Measurements from ENCODE around the gene ATXN7. TPM values are rescaled to one million over a fixed set of nuclear protein-coding genes. Genes with fewer than 3 reads are reported as not detected.
A peak's percentile ranks its signal among the peaks of the same experiment; 100 is the strongest.

ATXN7 gene
- total RNA-seq, 4 donors from 2014 or later, result 48.5 to 80.3 (median 75.2) TPM

DNA sequence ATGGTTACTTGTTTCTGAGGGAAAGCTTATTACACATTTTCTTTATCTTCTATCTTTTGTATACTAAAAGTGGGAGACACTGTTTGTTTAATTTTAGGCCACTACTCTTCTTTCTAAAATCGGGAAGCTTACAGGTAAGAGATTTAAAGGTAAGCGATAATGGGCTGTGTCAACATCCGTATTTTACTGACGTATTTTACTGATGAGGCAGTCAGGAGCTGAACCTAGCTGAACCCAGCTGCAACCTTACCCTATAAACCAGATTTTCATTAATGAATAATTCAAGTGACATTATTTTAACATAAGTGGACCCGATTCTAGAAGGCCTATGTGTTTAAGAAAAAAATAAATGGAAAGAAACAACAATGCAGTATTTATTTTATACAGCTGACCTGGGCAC, 146.5 kb downstream of the ATXN7 start:
- peaks cover 0 to 94% (median 0%) of the 10 kb centered on the region in 3 donors for H3K36me3 ChIP-seq
- no peaks in the 10 kb centered on the region for H3K27me3 ChIP-seq
- no peak overlapping the region for H3K4me3 ChIP-seq
- H3K27ac ChIP-seq, result no peak overlapping the region
- H3K9me3 ChIP-seq, result no peaks in the 10 kb centered on the region
- TF ChIP-seq, protein P1, sequence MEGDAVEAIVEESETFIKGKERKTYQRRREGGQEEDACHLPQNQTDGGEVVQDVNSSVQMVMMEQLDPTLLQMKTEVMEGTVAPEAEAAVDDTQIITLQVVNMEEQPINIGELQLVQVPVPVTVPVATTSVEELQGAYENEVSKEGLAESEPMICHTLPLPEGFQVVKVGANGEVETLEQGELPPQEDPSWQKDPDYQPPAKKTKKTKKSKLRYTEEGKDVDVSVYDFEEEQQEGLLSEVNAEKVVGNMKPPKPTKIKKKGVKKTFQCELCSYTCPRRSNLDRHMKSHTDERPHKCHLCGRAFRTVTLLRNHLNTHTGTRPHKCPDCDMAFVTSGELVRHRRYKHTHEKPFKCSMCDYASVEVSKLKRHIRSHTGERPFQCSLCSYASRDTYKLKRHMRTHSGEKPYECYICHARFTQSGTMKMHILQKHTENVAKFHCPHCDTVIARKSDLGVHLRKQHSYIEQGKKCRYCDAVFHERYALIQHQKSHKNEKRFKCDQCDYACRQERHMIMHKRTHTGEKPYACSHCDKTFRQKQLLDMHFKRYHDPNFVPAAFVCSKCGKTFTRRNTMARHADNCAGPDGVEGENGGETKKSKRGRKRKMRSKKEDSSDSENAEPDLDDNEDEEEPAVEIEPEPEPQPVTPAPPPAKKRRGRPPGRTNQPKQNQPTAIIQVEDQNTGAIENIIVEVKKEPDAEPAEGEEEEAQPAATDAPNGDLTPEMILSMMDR (IDR thresholded peaks at IDR 0.05), result no peak
- TF ChIP-seq POLR2A (IDR thresholded peaks at IDR 0.05), result no peak
- DNase-seq, result no peak
- H3K4me1 ChIP-seq, result no peaks in the 10 kb centered on the region

DNA sequence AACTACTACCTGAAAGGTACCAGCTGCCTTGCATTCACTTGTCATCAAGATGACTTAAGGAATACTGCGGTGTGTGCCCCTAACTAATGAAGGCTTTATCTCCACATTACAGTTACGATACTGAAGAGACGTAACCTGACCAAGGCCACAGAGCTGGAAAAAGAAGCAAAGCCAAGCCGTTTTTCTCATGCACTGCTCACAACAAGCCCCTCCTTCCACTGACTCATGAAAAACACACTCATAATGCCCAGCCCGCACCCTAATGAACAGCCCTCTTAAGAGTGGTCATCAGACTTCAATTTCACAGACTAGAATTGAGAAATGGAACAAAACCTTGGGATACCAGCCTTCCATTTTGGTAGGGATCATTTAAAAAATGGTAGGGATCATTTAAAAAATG, 148.0 kb downstream of the ATXN7 start:
- H3K27me3 ChIP-seq, result no peaks in the 10 kb centered on the region
- H3K9me3 ChIP-seq, result no peaks in the 10 kb centered on the region
- no peak overlapping the region for H3K4me3 ChIP-seq
- no peaks in the 10 kb centered on the region for H3K4me1 ChIP-seq
- peaks cover 0 to 89% (median 0%) of the 10 kb centered on the region in 3 donors for H3K36me3 ChIP-seq
- TF ChIP-seq, protein P1 (IDR thresholded peaks at IDR 0.05), result no peak
- TF ChIP-seq POLR2A (IDR thresholded peaks at IDR 0.05), result no peak
- DNase-seq, result no peak
- no peak overlapping the region for H3K27ac ChIP-seq

DNA sequence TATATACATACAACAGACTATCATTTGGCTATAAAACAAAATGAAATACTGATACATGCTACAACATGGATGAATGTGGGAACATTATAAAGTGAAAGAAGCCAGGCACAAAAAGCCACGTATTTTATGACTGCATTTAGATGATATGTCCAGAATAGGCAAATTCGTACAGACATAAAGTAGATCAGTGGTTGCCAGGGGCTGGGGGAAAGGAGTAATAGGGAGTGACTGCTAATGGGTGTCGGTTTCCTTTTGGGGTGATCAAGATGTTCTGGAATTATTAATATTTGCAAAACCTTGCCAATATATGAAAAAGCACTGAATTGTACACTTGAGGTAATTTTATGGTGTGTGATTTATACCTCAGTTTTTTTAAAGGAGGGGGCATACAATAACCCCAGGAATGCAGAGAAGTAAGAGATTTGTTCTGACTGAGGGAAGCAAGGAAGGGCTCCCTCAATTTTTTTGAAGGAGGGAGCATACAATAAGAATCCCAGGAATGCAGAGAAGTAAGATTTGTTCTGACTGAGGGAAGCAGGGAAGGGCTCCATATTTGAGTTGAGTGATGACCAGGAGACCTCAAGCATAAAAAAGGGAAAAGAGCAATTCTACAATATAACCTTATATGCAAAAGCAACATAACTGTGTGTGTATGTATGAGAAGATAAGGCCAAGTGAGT, 153.4 kb downstream of the ATXN7 start:
- Histone ChIP-seq H3K4me1 (peaks cover 0 to 7% (median 0%) of the 10 kb centered on the region in 4 donors), H3K27ac (no peak overlapping the region), H3K9me3 (no peaks in the 10 kb centered on the region), H3K4me3 (no peak overlapping the region), H3K36me3 (peaks cover 0 to 88% (median 0%) of the 10 kb centered on the region in 3 donors), H3K27me3 (no peaks in the 10 kb centered on the region)
- DNase-seq, result no peak
- TF ChIP-seq POLR2A (IDR thresholded peaks at IDR 0.05), result no peak

DNA sequence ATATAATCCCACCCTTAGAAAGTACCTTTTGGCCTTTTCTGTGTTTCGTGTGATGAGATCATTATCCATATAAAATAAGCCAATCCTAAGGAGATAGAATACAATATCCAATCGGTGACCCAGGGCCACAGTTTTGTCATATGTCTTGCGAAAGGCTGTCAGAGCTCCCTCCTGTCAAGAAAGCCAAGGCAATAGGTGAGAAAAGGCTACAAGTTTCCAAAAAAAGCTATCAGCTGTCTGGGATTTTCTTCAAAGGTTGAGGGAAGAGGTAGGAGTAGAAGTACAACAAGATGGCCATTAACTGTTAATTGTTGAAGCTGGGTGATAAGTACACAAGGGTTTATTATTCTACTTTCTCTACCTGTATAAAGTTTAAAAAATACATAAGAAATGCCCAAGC, 155.6 kb downstream of the ATXN7 start:
- no peak for DNase-seq
- TF ChIP-seq, protein P1 (IDR thresholded peaks at IDR 0.05), result no peak
- no peak for TF ChIP-seq POLR2A (IDR thresholded peaks at IDR 0.05)
- Histone ChIP-seq H3K27me3 (no peaks in the 10 kb centered on the region), H3K4me1 (peaks cover 0 to 14% (median 2%) of the 10 kb centered on the region in 4 donors), H3K27ac (no peak overlapping the region), H3K36me3 (peaks cover 0 to 66% (median 0%) of the 10 kb centered on the region in 3 donors), H3K4me3 (no peak overlapping the region), H3K9me3 (no peaks in the 10 kb centered on the region)

DNA sequence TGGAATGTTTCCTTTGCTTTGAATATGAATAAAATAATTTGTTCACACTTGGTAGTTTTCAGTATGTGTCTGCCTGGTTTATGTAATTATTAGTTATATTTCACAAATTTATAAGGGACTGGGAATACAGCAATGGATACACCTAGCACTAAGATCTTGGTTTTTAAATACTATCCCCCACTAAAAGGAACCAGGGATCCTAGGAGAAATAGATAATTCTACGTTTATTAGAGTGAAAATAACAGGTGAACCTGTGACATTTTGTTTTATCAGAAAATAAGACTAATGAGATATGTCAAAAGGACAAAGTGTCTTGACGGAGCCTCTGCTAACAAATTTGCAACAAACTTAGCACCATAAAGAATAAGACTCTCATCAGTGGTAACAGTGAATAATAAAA, 156.2 kb downstream of the ATXN7 start:
- H3K36me3 ChIP-seq, result peaks cover 0 to 60% (median 0%) of the 10 kb centered on the region in 3 donors
- H3K4me3 ChIP-seq, result no peak overlapping the region

DNA sequence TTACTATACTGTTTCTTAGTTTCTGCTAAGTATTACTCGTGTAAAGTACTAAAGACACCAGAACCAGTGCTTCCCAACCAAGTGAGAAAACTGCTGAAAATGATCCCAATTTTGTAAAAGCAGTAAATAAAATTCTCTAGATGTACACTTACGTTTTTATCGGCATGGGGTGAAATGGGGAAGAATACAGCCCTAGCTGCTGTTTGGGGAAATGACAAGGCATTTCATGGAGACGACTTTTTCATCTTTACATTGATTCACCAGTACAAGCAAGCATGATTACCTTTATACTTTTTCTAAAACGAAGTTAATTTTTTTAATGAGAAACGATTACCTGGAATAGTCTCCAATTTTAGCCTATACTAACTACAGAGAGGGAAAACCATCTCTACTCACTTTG, 158.3 kb downstream of the ATXN7 start:
- H3K4me1 ChIP-seq, result peaks cover 0 to 14% (median 2%) of the 10 kb centered on the region in 4 donors
- H3K36me3 ChIP-seq, result peaks cover 0 to 45% (median 0%) of the 10 kb centered on the region in 3 donors
- DNase-seq, result no peak
- TF ChIP-seq, protein P1 (IDR thresholded peaks at IDR 0.05), result no peak
- no peak for TF ChIP-seq POLR2A (IDR thresholded peaks at IDR 0.05)
- peak overlapping the region in 2 of 4 donors; percentile 69 to 84 for H3K4me3 ChIP-seq
- no peaks in the 10 kb centered on the region for H3K27me3 ChIP-seq
- no peaks in the 10 kb centered on the region for H3K9me3 ChIP-seq
- peak overlapping the region in 1 of 4 donors; percentile 68 for H3K27ac ChIP-seq

More for the DNA sequence above, 156.2 kb downstream of the ATXN7 start:
- Histone ChIP-seq H3K9me3 (no peaks in the 10 kb centered on the region), H3K27me3 (no peaks in the 10 kb centered on the region), H3K27ac (no peak overlapping the region), H3K4me1 (peaks cover 0 to 14% (median 2%) of the 10 kb centered on the region in 4 donors)
- DNase-seq, result no peak
- TF ChIP-seq POLR2A (IDR thresholded peaks at IDR 0.05), result no peak
- TF ChIP-seq, protein P1 (IDR thresholded peaks at IDR 0.05), result no peak

All from Peyer's patch (tissue), 4 donors.